Stimulated activated CD8-positive, alpha-beta memory T cell treated with anti-CD3 and anti-CD28 coated beads, Interleukin-12 subunit alpha, Interleukin-12 subunit beta, amount 100 ng/mL, for 4 hours (primary cell): ENCODE data around the gene IMPDH2.

ENCODE experiments used
- DNase-seq: peaks from one replicate; pipeline ENCODE4 v3.0.0-alpha.2; 2020; ENCODE audit warnings: low read depth

The IMPDH2 gene

GRCh38 chr3:49028673-49029562, at the start of gene IMPDH2:
IMPDH2 (minus strand) TSS chr3:49029398; CDS start chr3:49029350, 48 bp downstream.
- peak; percentile 88 for DNase-seq

GRCh38 chr3:49076646-49077045, 47.4 kb upstream of the IMPDH2 start:
- DNase-seq, result no peak

GRCh38 chr3:49076116-49076515, 46.9 kb upstream of the IMPDH2 start:
- no peak for DNase-seq

- DNase-seq, result no peak
Observed at GRCh38 chr3:49058011-49058410, 28.8 kb upstream of the IMPDH2 start.

- no peak for DNase-seq
Observed at GRCh38 chr3:49057268-49057667, 28.1 kb upstream of the IMPDH2 start.

GRCh38 chr3:49054344-49054862, 25.2 kb upstream of the IMPDH2 start:
- no peak for DNase-seq

GRCh38 chr3:49053543-49053942, 24.3 kb upstream of the IMPDH2 start:
- no peak for DNase-seq

- no peak for DNase-seq
Observed at GRCh38 chr3:49035281-49035680, 6.1 kb upstream of the IMPDH2 start.

GRCh38 chr3:49034650-49035049, 5.5 kb upstream of the IMPDH2 start:
- DNase-seq, result no peak

GRCh38 chr3:49032646-49033304, 3.6 kb upstream of the IMPDH2 start:
- no peak for DNase-seq

GRCh38 chr3:49030321-49030720, 1.1 kb upstream of the IMPDH2 start:
- DNase-seq, result no peak

GRCh38 chr3:49029563-49029884, 326 bp upstream of the IMPDH2 start:
- DNase-seq, result no peak

- no peak for DNase-seq
Observed at GRCh38 chr3:49028298-49028672, 913 bp downstream of the IMPDH2 start.

- no peak for DNase-seq
Observed at GRCh38 chr3:49027634-49028033, 1.6 kb downstream of the IMPDH2 start.

GRCh38 chr3:49026536-49026935, 2.7 kb downstream of the IMPDH2 start:
- DNase-seq, result no peak

- DNase-seq, result no peak
Observed at GRCh38 chr3:49025793-49026520, 3.2 kb downstream of the IMPDH2 start.

- DNase-seq, result no peak
Observed at GRCh38 chr3:49025005-49025792, 4.0 kb downstream of the IMPDH2 start.

GRCh38 chr3:49024449-49024848, 4.7 kb downstream of the IMPDH2 start:
- no peak for DNase-seq

GRCh38 chr3:49023775-49024174, 5.4 kb downstream of the IMPDH2 start:
- no peak for DNase-seq

GRCh38 chr3:49022688-49023171, 6.5 kb downstream of the IMPDH2 start:
- no peak for DNase-seq

GRCh38 chr3:49021813-49022687, 7.1 kb downstream of the IMPDH2 start, which contains the start of gene NDUFAF3:
NDUFAF3 (plus strand) TSS chr3:49022121; CDS start chr3:49022145, 24 bp downstream.
- peak; percentile 83 for DNase-seq
